ENCODE results near the gene GOLGA8N.
"Not testable (repeated sequence)": the region's sequence is repeated elsewhere in the genome, so short reads cannot be mapped to it uniquely, and the experiment has no call there.

The GOLGA8N gene

GRCh38 chr15:32615871-32616426 lies 22.7 kb downstream of the GOLGA8N start:
- Histone ChIP-seq H3K9ac (ENCODE audit: low read depth, low read length) (peak overlapping the region; percentile 70), H3K4me3 (ENCODE audit: low read depth, low read length) (peak overlapping the region; percentile 85)
- H3K4me1 ChIP-seq (ENCODE audit: control insufficient read depth, insufficient read depth, low read length); H3K27me3 ChIP-seq (ENCODE audit: control insufficient read depth, insufficient read depth, low read length); H3K36me3 ChIP-seq (ENCODE audit: control insufficient read depth, insufficient read depth, low read length); H3K9me3 ChIP-seq (ENCODE audit: control insufficient read depth, insufficient read depth, low read length): not testable (repeated sequence)

- Histone ChIP-seq H3K4me3 (ENCODE audit: low read depth, low read length) (no peak overlapping the region), H3K36me3 (ENCODE audit: control insufficient read depth, insufficient read depth, low read length) (peaks cover 16% of the 10 kb centered on the region), H3K27me3 (ENCODE audit: control insufficient read depth, insufficient read depth, low read length) (no peaks in the 10 kb centered on the region), H3K4me1 (ENCODE audit: control insufficient read depth, insufficient read depth, low read length) (peaks cover 2% of the 10 kb centered on the region), H3K9me3 (ENCODE audit: control insufficient read depth, insufficient read depth, low read length) (no peaks in the 10 kb centered on the region), H3K9ac (ENCODE audit: low read depth, low read length) (no peak overlapping the region)
Observed at GRCh38 chr15:32636410-32636809, 43.2 kb downstream of the GOLGA8N start.

GRCh38 chr15:32636908-32637567 lies 43.8 kb downstream of the GOLGA8N start:
- H3K9me3 ChIP-seq (ENCODE audit: control insufficient read depth, insufficient read depth, low read length) = no peaks in the 10 kb centered on the region
- H3K36me3 ChIP-seq (ENCODE audit: control insufficient read depth, insufficient read depth, low read length) = peaks cover 16% of the 10 kb centered on the region
- H3K27me3 ChIP-seq (ENCODE audit: control insufficient read depth, insufficient read depth, low read length) = no peaks in the 10 kb centered on the region
- no peak overlapping the region for H3K9ac ChIP-seq (ENCODE audit: low read depth, low read length)
- no peak overlapping the region for H3K4me3 ChIP-seq (ENCODE audit: low read depth, low read length)
- peaks cover 2% of the 10 kb centered on the region for H3K4me1 ChIP-seq (ENCODE audit: control insufficient read depth, insufficient read depth, low read length)

- Histone ChIP-seq H3K36me3 (ENCODE audit: control insufficient read depth, insufficient read depth, low read length) (peaks cover 16% of the 10 kb centered on the region), H3K4me1 (ENCODE audit: control insufficient read depth, insufficient read depth, low read length) (peaks cover 5% of the 10 kb centered on the region), H3K4me3 (ENCODE audit: low read depth, low read length) (no peak overlapping the region), H3K9ac (ENCODE audit: low read depth, low read length) (no peak overlapping the region), H3K27me3 (ENCODE audit: control insufficient read depth, insufficient read depth, low read length) (no peaks in the 10 kb centered on the region), H3K9me3 (ENCODE audit: control insufficient read depth, insufficient read depth, low read length) (no peaks in the 10 kb centered on the region)
Observed at GRCh38 chr15:32637704-32638103, 44.4 kb downstream of the GOLGA8N start.

- Histone ChIP-seq H3K9ac (ENCODE audit: low read depth, low read length) (peak within 1 kb of the TSS; percentile 67), H3K4me3 (ENCODE audit: low read depth, low read length) (peak within 1 kb of the TSS; percentile 77), H3K4me1 (ENCODE audit: control insufficient read depth, insufficient read depth, low read length) (peaks cover 12% of the 10 kb centered on the region), H3K27me3 (ENCODE audit: control insufficient read depth, insufficient read depth, low read length) (no peaks in the 10 kb centered on the region), H3K36me3 (ENCODE audit: control insufficient read depth, insufficient read depth, low read length) (no peaks in the 10 kb centered on the region), H3K9me3 (ENCODE audit: control insufficient read depth, insufficient read depth, low read length) (no peaks in the 10 kb centered on the region)
Observed at GRCh38 chr15:32641517-32642059, 48.3 kb downstream of the GOLGA8N start, which contains the start of gene SCG5. SCG5 (plus strand) TSS chr15:32641710; CDS start chr15:32643593, 1,883 bp downstream.

GRCh38 chr15:32642667-32643435 lies 49.6 kb downstream of the GOLGA8N start:
- Histone ChIP-seq H3K27me3 (ENCODE audit: control insufficient read depth, insufficient read depth, low read length) (no peaks in the 10 kb centered on the region), H3K9me3 (ENCODE audit: control insufficient read depth, insufficient read depth, low read length) (no peaks in the 10 kb centered on the region), H3K4me3 (ENCODE audit: low read depth, low read length) (peak overlapping the region; percentile 18), H3K9ac (ENCODE audit: low read depth, low read length) (no peak overlapping the region), H3K4me1 (ENCODE audit: control insufficient read depth, insufficient read depth, low read length) (peaks cover 12% of the 10 kb centered on the region), H3K36me3 (ENCODE audit: control insufficient read depth, insufficient read depth, low read length) (no peaks in the 10 kb centered on the region)

GRCh38 chr15:32643907-32644445 lies 50.7 kb downstream of the GOLGA8N start:
- no peaks in the 10 kb centered on the region for H3K36me3 ChIP-seq (ENCODE audit: control insufficient read depth, insufficient read depth, low read length)

GRCh38 chr15:32646291-32646690 lies 53.0 kb downstream of the GOLGA8N start:
- no peaks in the 10 kb centered on the region for H3K36me3 ChIP-seq (ENCODE audit: control insufficient read depth, insufficient read depth, low read length)

More at GRCh38 chr15:32643907-32644445, 50.7 kb downstream of the GOLGA8N start:
- H3K4me1 ChIP-seq (ENCODE audit: control insufficient read depth, insufficient read depth, low read length) = peaks cover 12% of the 10 kb centered on the region
- no peaks in the 10 kb centered on the region for H3K9me3 ChIP-seq (ENCODE audit: control insufficient read depth, insufficient read depth, low read length)
- no peaks in the 10 kb centered on the region for H3K27me3 ChIP-seq (ENCODE audit: control insufficient read depth, insufficient read depth, low read length)
- no peak overlapping the region for H3K4me3 ChIP-seq (ENCODE audit: low read depth, low read length)
- H3K9ac ChIP-seq (ENCODE audit: low read depth, low read length) = no peak overlapping the region

GRCh38 chr15:32649342-32649741 lies 56.1 kb downstream of the GOLGA8N start:
- no peaks in the 10 kb centered on the region for H3K27me3 ChIP-seq (ENCODE audit: control insufficient read depth, insufficient read depth, low read length)
- no peak overlapping the region for H3K4me3 ChIP-seq (ENCODE audit: low read depth, low read length)
- peaks cover 17% of the 10 kb centered on the region for H3K4me1 ChIP-seq (ENCODE audit: control insufficient read depth, insufficient read depth, low read length)
- no peak overlapping the region for H3K9ac ChIP-seq (ENCODE audit: low read depth, low read length)
- H3K36me3 ChIP-seq (ENCODE audit: control insufficient read depth, insufficient read depth, low read length) = no peaks in the 10 kb centered on the region
- H3K9me3 ChIP-seq (ENCODE audit: control insufficient read depth, insufficient read depth, low read length) = no peaks in the 10 kb centered on the region

More at GRCh38 chr15:32646291-32646690, 53.0 kb downstream of the GOLGA8N start:
- H3K4me3 ChIP-seq (ENCODE audit: low read depth, low read length) = no peak overlapping the region
- H3K9me3 ChIP-seq (ENCODE audit: control insufficient read depth, insufficient read depth, low read length) = no peaks in the 10 kb centered on the region
- H3K27me3 ChIP-seq (ENCODE audit: control insufficient read depth, insufficient read depth, low read length) = no peaks in the 10 kb centered on the region
- peaks cover 10% of the 10 kb centered on the region for H3K4me1 ChIP-seq (ENCODE audit: control insufficient read depth, insufficient read depth, low read length)
- no peak overlapping the region for H3K9ac ChIP-seq (ENCODE audit: low read depth, low read length)

- Histone ChIP-seq H3K4me3 (ENCODE audit: low read depth, low read length) (no peak overlapping the region), H3K4me1 (ENCODE audit: control insufficient read depth, insufficient read depth, low read length) (peaks cover 21% of the 10 kb centered on the region), H3K36me3 (ENCODE audit: control insufficient read depth, insufficient read depth, low read length) (no peaks in the 10 kb centered on the region), H3K9ac (ENCODE audit: low read depth, low read length) (no peak overlapping the region), H3K27me3 (ENCODE audit: control insufficient read depth, insufficient read depth, low read length) (no peaks in the 10 kb centered on the region), H3K9me3 (ENCODE audit: control insufficient read depth, insufficient read depth, low read length) (no peaks in the 10 kb centered on the region)
Observed at GRCh38 chr15:32651229-32651837, 58.1 kb downstream of the GOLGA8N start.

- no peaks in the 10 kb centered on the region for H3K9me3 ChIP-seq (ENCODE audit: control insufficient read depth, insufficient read depth, low read length)
- H3K36me3 ChIP-seq (ENCODE audit: control insufficient read depth, insufficient read depth, low read length) = no peaks in the 10 kb centered on the region
- H3K4me3 ChIP-seq (ENCODE audit: low read depth, low read length) = no peak overlapping the region
- peaks cover 21% of the 10 kb centered on the region for H3K4me1 ChIP-seq (ENCODE audit: control insufficient read depth, insufficient read depth, low read length)
- H3K9ac ChIP-seq (ENCODE audit: low read depth, low read length) = no peak overlapping the region
- H3K27me3 ChIP-seq (ENCODE audit: control insufficient read depth, insufficient read depth, low read length) = no peaks in the 10 kb centered on the region
Observed at GRCh38 chr15:32652178-32652577, 58.9 kb downstream of the GOLGA8N start.
